ENCODE results near the gene BSG. TPM values are rescaled to one million over a fixed set of nuclear protein-coding genes. Genes with fewer than 3 reads are reported as not detected.

The BSG gene
- total and polyA plus RNA-seq, 2 experiments from 2014 or later = 957 to 973 TPM

- Mint-ChIP-seq H3K4me1 (peaks cover 2% of the 10 kb centered on the region; the same call in 2 of the 3 replicates), H3K9me3 (no peaks in the 10 kb centered on the region), H3K4me3 (peak overlapping the region; percentile 60; the same call in 2 of the 3 replicates), H3K27me3 (ENCODE audit: insufficient read depth, low read depth, poor library complexity) (peaks cover 57% of the 10 kb centered on the region), H3K27ac (no peak overlapping the region), H3K36me3 (ENCODE audit: low read depth) (no peaks in the 10 kb centered on the region)
- Histone ChIP-seq H3K4me2 (peak overlapping the region; percentile 66), H3K79me2 (replicated peaks; ENCODE audit: insufficient read depth) (no peaks in the 10 kb centered on the region), H3F3A (replicated peaks; ENCODE audit: low read depth) (peaks cover 2% of the 10 kb centered on the region; the same call in 1 of the 2 replicates), H4K20me1 (replicated peaks; ENCODE audit: insufficient read depth) (peaks cover 4% of the 10 kb centered on the region; the same call in 1 of the 2 replicates), H2AFZ (no peak overlapping the region), H3K4me1 (ENCODE audit: insufficient read depth) (peaks cover 5% of the 10 kb centered on the region; the same call in 1 of the 2 replicates), H3K36me3 (ENCODE audit: insufficient read depth) (no peaks in the 10 kb centered on the region), H3K27me3 (ENCODE audit: insufficient read depth) (peaks cover 31% of the 10 kb centered on the region), H3K4me3 (peak overlapping the region; percentile 43; the same call in 1 of the 2 replicates), H3K9me2 (ENCODE audit: insufficient read depth) (no peaks in the 10 kb centered on the region), H3K27ac (ENCODE audit: low read depth) (no peak overlapping the region)
- ATAC-seq (no peak; the same call in 2 of the 3 replicates), DNase-seq (ENCODE audit: low spot score) (peak; percentile 39)
- TF ChIP-seq ZNF462 (CRISPR knock-in tag; IDR thresholded peaks at IDR 0.05) (no peak), STAT1 (IDR thresholded peaks at IDR 0.05; ENCODE audit: unreplicated experiment) (no peak), EZH2phosphoT487 (IDR thresholded peaks at IDR 0.05; ENCODE audit: unreplicated experiment) (no peak), NANOG (IDR thresholded peaks at IDR 0.05; ENCODE audit: borderline replicate concordance) (no peak), ZNF331 (CRISPR knock-in tag; IDR thresholded peaks at IDR 0.05; ENCODE audit: low read depth) (no peak), CTCF (conservative IDR thresholded peaks at IDR 0.05; ENCODE audit: low read depth in 2 of 2) (peak in 1 of 2 experiments; percentile 42; a peak in 2 of 4 replicates), EZH2 (IDR thresholded peaks at IDR 0.05; ENCODE audit: low read depth, unreplicated experiment) (no peak), ZNF114 (CRISPR knock-in tag; IDR thresholded peaks at IDR 0.05) (no peak), ETS1 (IDR thresholded peaks at IDR 0.05) (no peak)
These were observed 16.6 kb downstream of the BSG start for GRCh38 chr19:588741-589692.
